GM21576 (cell line): Measurements from ENCODE around the gene PRKAA2.

ENCODE experiments used
- ATAC-seq: cut with Tn5 transposase; IDR thresholded peaks from one replicate; pipeline ENCODE4 v1.9.1; 2021; ENCODE audit warnings: mild to moderate bottlenecking, moderate library complexity; ENCODE audit not compliant: unreplicated experiment

The PRKAA2 gene

DNA sequence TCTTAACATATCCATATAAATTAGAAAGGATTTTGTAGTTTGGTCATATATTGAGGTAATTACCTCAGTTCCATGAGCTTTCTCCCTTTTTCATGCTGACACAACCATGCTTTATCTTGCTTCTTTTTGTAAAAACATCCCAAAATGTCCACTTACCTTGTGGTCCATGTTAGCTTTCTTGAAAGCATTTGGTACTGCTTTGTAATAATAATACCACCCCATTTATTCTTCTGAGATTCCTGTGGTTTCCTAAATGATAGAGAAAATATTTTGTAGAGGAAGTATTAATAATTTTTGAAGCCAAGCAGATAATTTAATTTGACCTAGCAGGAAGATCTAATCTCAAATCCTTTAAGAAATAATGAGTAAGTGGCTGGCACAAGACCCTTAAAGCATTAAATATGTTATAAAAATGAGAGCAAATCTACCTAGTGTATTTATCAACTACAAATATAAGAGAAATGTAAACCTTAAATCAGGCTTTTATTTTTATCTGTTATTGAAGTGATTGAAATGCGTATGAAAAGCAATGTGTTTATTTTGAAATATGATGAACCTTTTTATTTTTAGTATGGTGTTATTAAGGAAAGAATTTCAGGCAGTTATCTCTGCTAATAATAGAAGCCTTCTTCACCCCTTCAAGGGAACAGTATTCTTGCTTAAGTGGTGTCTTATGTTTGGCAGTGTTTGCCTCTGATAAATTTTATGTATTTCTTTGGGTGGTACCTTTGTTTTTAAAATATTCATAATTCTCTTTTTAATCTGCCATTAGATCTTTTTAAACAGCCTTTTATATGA is 9.2 kb downstream of the PRKAA2 start:
- no peak for ATAC-seq

DNA sequence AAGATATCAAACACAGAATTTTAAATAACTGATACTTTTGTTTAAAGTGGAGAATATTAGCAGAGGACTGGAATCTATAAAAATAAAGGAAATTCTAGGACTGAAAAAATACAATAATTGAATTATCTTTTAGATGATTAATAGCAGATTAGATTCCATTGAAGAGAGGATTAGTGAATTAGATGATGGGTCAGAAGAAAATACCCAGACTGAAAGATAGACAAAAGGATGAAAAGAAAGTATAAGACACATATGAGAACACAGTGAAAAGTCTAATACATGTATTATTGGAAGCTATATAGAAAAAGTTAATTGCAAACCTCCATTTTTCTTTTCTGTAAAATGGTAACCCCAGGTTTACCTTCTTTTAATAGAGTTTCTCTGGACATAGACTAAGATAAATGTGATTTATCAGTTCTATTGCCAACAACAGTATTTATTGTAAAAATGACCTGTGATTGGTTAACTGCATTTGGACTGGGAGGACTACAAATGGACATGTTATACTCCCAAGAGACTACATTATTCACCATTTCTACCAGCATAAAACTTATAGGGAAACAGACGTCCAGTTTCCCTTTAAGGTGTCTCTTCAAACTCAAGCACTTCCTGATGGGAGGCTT is 11.0 kb downstream of the PRKAA2 start:
- no peak for ATAC-seq

DNA sequence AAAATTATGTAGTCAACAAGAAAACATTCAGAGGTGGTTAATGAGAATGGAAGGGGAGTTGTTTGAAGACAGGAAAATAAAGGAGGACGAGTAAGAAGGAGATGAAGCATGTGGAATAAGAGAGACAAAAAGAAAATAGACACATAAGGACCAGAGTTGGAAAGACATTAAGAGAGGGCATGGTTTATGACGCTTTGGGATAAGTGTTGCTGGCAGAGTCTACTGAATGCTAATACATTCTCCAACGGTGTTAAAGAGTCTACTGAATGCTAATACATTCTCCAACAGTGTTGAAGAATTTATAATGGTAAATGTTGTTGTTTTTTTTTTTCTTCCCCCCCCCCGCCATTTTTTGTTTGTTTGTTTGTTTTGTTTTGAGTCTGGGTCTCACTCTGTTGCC is 13.1 kb downstream of the PRKAA2 start:
- no peak for ATAC-seq

DNA sequence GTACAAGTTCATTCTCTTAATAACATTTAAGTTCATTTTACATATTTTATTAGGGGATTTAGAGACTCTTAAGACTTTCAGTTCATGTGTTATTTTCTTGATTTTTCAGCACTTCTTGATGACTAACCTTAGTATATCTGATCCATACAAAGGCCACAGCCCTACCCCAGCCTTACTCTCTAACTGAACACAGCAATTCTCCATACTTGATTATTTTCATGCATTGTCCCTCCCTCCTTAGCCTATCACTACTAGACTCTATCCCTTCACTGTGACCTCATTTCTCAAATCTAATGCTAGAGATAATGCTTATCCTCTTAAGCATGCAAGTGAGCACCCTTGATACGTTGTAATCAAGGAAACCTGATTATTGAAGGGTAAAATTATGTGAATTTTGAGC is 15.2 kb downstream of the PRKAA2 start:
- no peak for ATAC-seq

DNA sequence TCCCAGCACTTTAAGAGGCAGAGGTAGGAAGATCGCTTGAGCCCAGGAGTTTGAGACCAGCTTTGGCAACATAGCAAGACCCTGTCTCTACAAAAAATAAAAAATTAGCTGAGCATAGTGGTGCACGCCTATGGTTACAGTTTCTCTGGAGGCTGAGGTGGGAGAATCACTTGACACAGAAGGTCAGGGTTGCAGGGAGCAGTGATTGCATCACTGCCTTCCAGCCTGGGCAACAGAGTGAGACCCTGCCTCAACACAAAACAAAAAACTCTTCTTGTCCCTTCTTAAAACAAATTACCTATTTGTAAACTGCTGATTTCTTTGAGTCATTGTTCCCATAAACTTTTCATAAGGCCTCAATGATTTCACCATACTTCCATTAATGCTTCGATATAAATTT is 18.7 kb downstream of the PRKAA2 start:
- no peak for ATAC-seq

DNA sequence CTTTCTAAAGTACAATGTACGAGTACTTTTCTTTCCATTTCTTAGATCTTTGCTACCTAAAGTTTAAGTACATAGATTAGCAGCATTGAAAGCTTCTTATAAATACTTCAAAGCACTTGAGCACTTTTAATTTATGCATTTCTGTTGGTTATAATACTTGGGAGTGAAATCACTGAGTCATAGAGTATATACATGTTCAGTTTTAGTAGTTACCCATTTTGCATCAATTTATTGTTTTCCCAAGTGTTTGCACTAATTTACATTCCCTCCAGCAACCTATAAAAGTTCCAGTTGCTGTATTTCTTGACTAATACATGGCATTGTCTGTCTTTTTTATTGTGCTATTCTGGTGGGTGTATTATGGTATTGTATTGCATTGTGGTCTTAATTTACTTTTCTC is 20.3 kb downstream of the PRKAA2 start:
- no peak for ATAC-seq

DNA sequence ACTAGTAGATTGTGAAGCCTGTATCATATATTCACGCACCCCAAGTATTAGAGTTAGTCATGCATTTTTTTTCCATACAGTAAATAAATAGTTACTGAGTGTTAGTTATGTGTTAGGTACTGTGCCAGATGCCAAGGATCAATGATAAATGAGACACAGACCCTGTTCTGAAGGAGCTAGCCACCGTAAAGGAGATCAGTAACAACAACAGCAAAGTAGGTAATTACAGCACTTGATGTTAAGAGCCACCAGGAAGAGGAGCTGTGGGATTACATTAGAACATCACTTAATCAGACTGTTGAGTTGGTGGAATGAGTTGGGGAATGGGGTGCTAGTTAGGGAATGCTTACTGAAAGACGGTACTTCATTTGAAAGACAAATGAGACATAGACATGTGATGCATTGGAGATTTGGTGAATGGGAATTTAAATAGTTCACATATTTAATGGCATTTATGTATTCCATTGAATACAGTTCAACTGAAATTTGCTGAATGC is 21.0 kb downstream of the PRKAA2 start:
- no peak for ATAC-seq

DNA sequence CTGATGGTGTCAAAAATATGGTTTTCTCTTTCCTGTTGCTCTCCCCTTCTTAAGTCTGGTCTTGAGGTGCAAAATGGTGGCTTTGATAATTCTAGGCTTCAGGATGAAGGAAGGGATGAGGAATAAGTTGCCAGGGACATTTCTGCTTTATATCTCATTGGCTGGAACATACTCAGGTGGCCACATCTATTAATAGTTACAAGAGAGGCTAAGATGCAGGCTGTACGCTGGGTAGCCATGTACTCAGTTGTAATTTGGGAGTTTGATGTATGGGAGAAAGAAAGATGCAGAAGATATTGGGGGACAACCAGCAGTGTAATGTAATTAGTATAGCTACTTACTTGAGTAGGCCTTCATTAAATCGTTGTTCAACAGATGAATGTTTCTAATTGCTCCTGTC is 25.2 kb downstream of the PRKAA2 start:
- ATAC-seq = no peak

DNA sequence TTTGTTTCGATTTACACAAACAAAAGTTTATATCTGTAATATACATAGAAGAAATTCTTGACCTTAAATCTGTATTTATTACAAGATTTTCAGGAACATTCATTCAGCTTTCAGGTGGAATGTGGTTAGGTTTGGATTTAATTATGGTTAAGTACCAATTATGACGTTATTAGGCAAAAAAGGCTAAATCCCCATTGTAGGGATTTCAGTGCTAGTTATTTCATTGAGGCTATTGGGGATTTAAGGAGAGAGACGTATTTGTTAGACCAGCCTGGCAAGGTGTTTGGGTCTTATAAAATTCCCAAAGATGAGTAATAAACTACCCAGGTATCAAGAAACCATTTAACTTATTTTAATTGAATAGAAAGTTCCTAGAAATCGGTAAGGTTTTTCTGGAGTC is 26.0 kb downstream of the PRKAA2 start:
- ATAC-seq = no peak

DNA sequence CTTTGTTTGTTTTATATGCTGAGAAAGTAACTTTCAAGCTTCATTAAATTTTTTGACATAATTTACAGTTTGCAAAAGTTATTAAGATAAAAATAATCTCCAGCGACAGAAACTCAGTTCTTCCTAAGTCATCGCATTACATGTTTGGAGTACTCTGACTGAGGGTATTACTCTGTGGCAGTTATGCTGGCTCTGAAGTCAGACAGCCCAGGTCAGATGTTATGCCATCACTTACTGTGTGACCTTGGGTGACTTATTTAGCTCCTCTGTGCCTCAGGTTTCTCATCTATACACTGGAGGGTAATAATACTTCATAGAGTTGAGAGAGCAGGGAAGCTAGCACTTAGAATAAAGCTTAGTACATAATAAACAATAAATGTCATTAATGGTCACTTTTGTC is 26.4 kb downstream of the PRKAA2 start:
- no peak for ATAC-seq

DNA sequence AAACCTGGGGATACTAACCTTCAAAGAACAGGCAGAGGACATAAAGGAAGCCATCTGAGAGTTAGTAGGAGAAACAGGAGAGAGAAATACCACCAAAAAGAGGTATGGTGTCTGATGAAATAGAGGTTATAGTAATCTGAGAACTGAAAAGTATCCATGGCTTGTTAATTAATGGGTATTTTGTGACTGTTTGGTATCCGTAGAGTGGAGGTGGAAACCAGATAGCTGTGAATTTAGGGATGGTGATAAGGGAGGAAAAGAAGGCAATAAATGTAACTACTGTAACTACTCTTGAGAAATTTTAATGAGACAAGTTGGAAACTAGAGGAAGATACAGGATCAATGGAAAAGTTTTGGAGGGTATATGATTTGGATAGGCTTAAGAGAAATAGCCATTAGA is 27.5 kb downstream of the PRKAA2 start:
- no peak for ATAC-seq

DNA sequence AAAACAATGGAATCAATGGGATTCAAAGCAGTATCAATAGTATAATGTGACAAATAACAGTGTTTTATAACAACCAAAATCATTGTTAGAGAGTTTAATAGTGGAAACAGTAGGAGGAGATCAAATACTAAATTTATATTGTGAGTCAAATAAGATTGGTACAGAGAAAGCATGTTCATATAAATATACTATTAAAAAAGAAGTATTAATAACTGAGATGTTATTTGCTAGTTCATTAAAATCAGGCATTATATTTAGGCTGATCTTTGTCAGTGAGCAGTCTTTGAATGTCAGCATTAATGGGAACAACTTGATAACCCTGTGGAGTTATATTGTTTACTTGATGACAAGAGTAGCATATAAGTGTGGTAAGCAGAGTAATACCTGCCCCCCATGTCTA is 30.6 kb downstream of the PRKAA2 start:
- ATAC-seq = no peak

DNA sequence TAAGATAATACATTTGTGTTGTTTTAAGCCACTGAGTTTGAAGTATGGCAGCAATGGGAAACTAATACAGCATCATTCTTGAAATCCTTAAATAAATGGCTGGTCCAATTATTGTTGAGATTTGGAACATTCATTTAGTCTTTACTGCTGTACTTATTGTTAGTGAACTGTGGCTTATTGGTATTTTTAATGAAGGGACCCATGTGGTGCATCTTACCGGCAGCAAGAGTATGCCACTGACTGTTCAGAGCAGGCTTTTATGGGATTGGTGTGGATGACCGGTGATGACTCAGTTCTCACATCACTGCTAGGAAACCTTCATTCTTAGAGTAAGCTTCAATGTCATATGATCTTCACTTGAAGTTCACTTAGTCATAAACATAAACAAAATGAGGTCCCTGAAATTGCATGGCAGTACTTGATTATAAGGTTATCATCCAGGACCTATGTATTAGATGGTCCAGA is 31.5 kb downstream of the PRKAA2 start:
- no peak for ATAC-seq

DNA sequence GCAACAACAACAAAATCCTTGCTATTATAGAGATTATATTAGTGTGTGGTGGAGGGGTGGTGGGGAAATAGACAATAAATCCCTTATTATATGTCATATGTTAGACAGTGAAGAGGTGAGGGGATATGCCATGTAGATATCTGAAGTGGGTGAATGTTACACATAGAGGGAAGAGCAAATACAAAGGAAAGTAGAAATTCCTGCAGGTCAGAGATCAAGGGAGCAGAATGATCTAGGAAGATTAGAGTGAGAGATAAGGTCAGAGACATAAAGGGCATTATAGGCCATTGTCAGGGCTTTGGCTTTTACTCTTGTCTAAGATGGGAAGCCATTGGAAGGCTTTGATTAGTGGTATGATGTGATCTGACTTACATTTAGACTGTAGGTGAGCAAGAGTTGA is 38.5 kb downstream of the PRKAA2 start:
- ATAC-seq = no peak

DNA sequence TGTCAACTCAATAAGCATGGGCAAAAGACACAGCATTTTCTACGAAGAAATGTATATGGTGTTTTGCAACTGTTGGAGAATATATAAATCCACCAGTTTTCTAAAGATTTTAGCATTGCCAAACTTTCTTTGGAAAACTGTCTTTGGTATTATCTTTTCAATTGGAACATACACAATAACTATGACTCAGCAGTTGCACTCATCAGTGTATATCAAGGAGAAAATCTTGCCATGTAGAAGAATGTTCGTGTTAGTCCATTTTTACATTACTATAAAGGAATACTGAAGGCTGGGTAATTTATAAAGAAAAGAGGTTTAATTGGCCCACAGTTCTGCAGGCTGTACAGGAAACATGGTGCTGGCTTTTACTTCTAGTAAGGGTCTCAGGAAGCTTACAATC is 41.1 kb downstream of the PRKAA2 start:
- ATAC-seq = no peak

DNA sequence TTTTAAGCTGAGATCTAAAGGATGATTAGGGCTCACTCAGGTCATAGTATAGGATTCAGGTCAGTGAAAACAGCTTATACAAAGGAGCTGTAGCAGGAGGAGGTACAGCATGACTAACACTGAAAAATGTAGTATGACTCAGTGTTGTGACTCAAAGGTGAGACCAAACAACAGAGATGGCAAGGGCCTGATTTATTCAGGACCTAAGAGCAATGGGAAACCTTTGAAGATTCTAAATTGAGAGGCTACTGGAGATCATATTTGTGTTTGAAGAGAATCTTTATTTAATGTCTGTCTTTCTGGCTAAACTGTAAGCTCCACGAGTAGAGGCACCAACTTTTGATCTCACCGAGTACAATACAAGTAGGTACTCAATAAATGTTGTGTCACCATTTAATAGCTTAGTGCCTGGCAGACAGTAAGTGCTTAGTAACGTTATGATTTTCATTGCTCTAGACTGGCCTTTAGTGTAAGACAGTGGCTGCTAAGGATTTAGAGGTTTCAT is 43.5 kb downstream of the PRKAA2 start:
- ATAC-seq = peak; percentile 62

DNA sequence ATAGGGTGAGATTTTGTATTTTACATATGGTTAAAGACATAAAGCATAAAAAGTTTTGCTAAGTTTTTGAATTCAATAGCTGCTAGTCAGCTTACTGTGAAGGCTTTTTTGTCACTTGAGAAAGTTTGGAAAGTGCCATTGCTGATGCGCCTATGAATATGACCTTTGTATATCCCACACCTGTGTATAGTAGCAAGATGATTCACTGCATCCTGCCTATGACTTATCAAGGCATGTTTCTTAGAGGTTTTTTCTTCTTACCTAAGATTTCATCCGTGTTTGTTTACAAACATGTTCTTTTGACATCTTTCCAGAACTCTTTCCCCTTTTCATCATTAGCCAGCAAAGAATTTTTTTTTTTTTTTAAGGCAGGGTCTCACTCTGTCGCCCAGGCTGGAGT is 51.5 kb downstream of the PRKAA2 start:
- ATAC-seq = no peak

DNA sequence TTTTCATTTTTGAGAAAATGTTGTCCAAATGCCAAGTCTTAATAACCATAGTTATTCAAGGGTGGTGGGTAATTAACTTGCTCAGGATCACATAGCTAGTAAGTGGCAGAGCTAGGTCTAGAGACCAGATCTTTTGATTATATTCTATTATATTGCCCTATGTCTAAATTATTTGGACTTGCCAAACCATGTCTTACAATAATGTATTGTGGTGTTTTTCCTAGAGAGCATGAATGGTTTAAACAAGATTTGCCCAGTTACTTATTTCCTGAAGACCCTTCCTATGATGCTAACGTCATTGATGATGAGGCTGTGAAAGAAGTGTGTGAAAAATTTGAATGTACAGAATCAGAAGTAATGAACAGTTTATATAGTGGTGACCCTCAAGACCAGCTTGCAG is 58.6 kb downstream of the PRKAA2 start:
- no peak for ATAC-seq

DNA sequence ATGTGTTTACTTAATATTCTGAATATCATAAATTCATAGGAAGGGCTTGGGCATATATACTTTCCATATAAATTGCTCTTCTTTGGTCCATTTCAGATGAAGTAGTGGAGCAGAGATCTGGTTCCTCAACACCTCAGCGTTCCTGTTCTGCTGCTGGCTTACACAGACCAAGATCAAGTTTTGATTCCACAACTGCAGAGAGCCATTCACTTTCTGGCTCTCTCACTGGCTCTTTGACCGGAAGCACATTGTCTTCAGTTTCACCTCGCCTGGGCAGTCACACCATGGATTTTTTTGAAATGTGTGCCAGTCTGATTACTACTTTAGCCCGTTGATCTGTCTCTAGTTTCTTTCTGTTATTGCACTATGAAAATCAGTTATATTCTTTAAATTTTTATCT is 62.3 kb downstream of the PRKAA2 start:
- no peak for ATAC-seq

DNA sequence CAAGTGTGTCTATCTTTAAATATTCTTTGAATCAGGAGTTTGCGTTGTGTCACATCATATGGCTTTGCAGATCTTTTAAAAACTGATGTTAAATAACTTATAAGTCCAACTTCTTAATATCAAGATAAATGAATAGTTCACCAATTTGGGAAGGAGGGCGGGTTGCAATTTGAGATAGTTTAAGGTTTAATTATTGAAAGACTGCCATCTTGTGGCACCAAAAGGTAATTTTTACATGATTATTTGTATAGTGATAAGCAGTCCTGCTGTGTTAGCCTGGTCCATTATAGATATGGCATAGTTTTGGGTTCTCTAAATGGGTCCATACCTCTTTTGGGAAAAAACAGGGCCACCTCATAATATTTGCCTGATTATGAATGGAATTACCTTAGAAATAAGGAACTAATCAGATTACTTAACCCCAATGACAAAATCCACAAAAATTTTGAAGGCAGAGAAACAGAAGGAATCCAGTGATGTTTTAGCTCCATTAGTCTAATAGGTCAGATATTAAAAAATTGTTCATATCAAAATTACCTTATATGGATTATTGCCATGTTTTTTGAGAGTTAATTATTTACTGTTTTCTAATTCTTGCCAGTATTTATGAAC is 64.3 kb downstream of the PRKAA2 start:
- ATAC-seq = peak; percentile 68

DNA sequence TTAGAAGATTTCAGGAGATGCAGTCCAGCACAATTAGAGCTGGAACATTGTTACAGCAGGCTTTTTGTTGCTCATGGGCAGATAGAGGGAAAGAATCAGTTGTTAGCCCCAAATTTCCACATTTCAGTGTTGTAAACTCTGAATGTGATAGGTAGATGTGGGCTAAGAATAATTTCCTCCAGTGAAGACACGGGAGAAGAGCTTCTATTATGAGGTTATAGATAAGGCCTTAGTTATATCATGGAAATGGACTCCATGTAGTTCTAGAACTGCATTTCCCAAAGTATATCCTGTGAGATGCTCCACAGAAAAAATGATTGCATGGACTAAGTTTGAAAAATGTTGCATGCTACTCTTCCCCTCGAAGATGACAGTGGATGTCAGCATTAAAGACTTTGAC is 64.9 kb downstream of the PRKAA2 start:
- no peak for ATAC-seq

DNA sequence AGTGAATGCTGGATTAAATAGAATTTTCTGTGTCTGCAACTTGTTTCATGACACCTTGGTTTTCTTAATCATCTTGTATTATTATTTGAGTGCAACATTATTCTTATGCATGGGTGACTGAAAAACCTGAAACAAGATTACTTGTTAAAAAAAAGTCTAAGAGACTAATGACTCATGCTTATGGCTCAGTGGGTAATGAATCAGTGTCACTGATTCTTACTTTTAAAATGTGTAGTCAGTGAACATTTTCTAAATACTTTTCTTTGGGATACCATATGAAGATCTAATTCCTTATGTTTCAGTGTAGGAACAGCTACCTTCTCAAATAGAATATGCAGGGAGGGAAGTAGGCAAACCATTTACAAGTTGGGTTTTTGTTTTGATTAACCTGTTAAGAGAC is 65.5 kb downstream of the PRKAA2 start:
- ATAC-seq = no peak
